ENCODE results near the gene COP1. TPM values are rescaled to one million over a fixed set of nuclear protein-coding genes. Genes with fewer than 3 reads are reported as not detected.
A peak's percentile ranks its signal among the peaks of the same experiment; 100 is the strongest.
"Not testable (repeated sequence)": the region's sequence is repeated elsewhere in the genome, so short reads cannot be mapped to it uniquely, and the experiment has no call there.

The COP1 gene
- polyA plus RNA-seq, 3 donors: 44.0 to 74.2 (median 68.6) TPM

DNA sequence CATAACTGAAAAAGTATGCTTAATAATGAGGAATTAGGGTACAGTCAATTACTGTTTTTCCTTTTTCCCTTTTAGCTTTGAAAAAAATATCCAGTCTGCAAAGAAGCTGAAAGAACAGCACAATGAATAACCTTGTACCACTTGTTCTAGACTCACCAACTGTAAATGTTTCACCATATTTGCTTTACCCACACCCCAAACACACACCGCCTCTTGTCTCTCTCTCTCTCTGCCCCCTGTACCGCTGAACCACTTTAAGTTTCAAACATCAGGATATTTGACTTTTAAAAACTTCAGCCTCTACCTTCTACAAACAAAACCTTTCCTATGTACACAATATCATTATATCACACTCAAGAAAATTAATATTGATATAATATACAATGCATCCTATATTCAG, 197.1 kb downstream of the COP1 start:
- Mint-ChIP-seq H3K27me3 (ENCODE audit: low read depth in 3 of 3) (peaks cover 0 to 2% (median 0%) of the 10 kb centered on the region in 3 donors), H3K36me3 (peaks cover 38% of the 10 kb centered on the region in 2 donors), H3K4me1 (no peaks in the 10 kb centered on the region), H3K27ac (no peak overlapping the region), H3K4me3 (no peak overlapping the region), H3K9me3 (peaks cover 11 to 37% (median 14%) of the 10 kb centered on the region in 7 donors)
- Histone ChIP-seq H4K20me1 (ENCODE audit: insufficient read depth, low read length) (peaks cover 16% of the 10 kb centered on the region), H3K4me3 (replicated peaks in 1 of 3; ENCODE audit: low read depth in 2 of 3, low read length in 3 of 3) (no peak overlapping the region), H3K9me3 (replicated peaks in 1 of 2; ENCODE audit: control insufficient read depth in 1 of 2, insufficient read depth in 1 of 2, low read length in 2 of 2) (peaks cover 0 to 5% of the 10 kb centered on the region in 2 donors), H3K36me3 (replicated peaks in 1 of 2; ENCODE audit: control insufficient read depth in 1 of 2, insufficient read depth in 2 of 2, low read length in 2 of 2) (peaks cover 41 to 66% of the 10 kb centered on the region in 2 donors), H3K79me2 (ENCODE audit: insufficient read depth, low read length) (no peaks in the 10 kb centered on the region), H3K4me2 (replicated peaks; ENCODE audit: extremely low read depth, low read length, poor library complexity, severe bottlenecking) (no peak overlapping the region), H3K27ac (ENCODE audit: low read depth in 1 of 2, low read length in 2 of 2) (no peak overlapping the region), H3K27me3 (ENCODE audit: control insufficient read depth in 2 of 2, insufficient read depth in 2 of 2, low read length in 2 of 2) (no peaks in the 10 kb centered on the region), H3K4me1 (ENCODE audit: control insufficient read depth in 1 of 2, insufficient read depth in 2 of 2, low read length in 2 of 2) (no peaks in the 10 kb centered on the region), H3K9ac (ENCODE audit: insufficient read depth, low read length, poor library complexity, severe bottlenecking) (no peak overlapping the region), H2AFZ (ENCODE audit: insufficient read depth, low read depth, low read length, poor library complexity, severe bottlenecking) (no peak overlapping the region)
- no peak for TF ChIP-seq CTCF (IDR thresholded peaks at IDR 0.05)
- 100% methylated on average over 2 of the region's 2 CpGs for WGBS (ENCODE audit: insufficient coverage)
- intact Hi-C loops (cut with micrococcal nuclease): no loop called here
- no peak for DNase-seq

DNA sequence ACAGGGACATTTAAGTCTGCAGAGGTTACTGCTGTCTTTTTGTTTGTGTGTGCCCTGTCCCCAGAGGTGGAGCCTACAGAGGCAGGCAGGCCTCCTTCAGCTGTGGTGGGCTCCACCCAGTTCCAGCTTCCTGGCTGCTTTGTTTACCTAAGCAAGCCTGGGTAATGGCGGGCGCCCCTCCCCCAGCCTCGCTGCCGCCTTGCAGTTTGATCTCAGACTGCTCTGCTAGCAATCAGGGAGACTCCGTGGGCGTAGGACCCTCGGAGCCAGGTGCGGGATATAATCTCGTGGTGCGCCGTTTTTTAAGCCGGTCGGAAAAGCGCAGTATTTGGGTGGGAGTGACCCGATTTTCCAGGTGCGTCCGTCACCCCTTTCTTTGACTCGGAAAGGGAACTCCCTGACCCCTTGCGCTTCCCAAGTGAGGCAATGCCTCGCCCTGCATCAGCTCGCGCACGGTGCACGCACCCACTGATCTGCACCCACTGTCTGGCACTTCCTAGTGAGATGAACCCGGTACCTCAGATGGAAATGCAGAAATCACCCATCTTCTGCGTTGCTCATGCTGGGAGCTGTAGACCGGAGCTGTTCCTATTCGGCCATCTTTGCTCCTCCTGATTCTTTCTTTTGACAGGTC, 199.2 kb downstream of the COP1 start:
- H3K9ac ChIP-seq (ENCODE audit: insufficient read depth, low read length, poor library complexity, severe bottlenecking); DNase-seq; H3K4me3 ChIP-seq (replicated peaks in 1 of 3; ENCODE audit: low read depth in 2 of 3, low read length in 3 of 3); H3K79me2 ChIP-seq (ENCODE audit: insufficient read depth, low read length); H3K4me3 Mint-ChIP-seq; H3K27me3 ChIP-seq (ENCODE audit: control insufficient read depth in 2 of 2, insufficient read depth in 2 of 2, low read length in 2 of 2); H2AFZ ChIP-seq (ENCODE audit: insufficient read depth, low read depth, low read length, poor library complexity, severe bottlenecking); H3K4me1 Mint-ChIP-seq; H3K4me2 ChIP-seq (replicated peaks; ENCODE audit: extremely low read depth, low read length, poor library complexity, severe bottlenecking); intact Hi-C loops (cut with micrococcal nuclease); H3K4me1 ChIP-seq (ENCODE audit: control insufficient read depth in 1 of 2, insufficient read depth in 2 of 2, low read length in 2 of 2); H3K27ac ChIP-seq (ENCODE audit: low read depth in 1 of 2, low read length in 2 of 2); H4K20me1 ChIP-seq (ENCODE audit: insufficient read depth, low read length); H3K27ac Mint-ChIP-seq; H3K9me3 ChIP-seq (replicated peaks in 1 of 2; ENCODE audit: control insufficient read depth in 1 of 2, insufficient read depth in 1 of 2, low read length in 2 of 2); H3K27me3 Mint-ChIP-seq (ENCODE audit: low read depth in 3 of 3): not testable (repeated sequence)
- H3K36me3 ChIP-seq (replicated peaks in 1 of 2; ENCODE audit: control insufficient read depth in 1 of 2, insufficient read depth in 2 of 2, low read length in 2 of 2): peaks cover 30 to 47% of the 10 kb centered on the region in 2 donors
- 99% methylated on average over 11 of the region's 28 CpGs for WGBS (ENCODE audit: insufficient coverage)
- H3K36me3 Mint-ChIP-seq: peaks cover 29 to 30% of the 10 kb centered on the region in 2 donors
- H3K9me3 Mint-ChIP-seq: peaks cover 12 to 40% (median 18%) of the 10 kb centered on the region in 7 donors

- no CpG with 5 or more reads among the region's 1 CpG for WGBS (ENCODE audit: insufficient coverage)
- H2AFZ ChIP-seq (ENCODE audit: insufficient read depth, low read depth, low read length, poor library complexity, severe bottlenecking); H3K4me1 Mint-ChIP-seq; H3K9ac ChIP-seq (ENCODE audit: insufficient read depth, low read length, poor library complexity, severe bottlenecking); H3K4me3 ChIP-seq (replicated peaks in 1 of 3; ENCODE audit: low read depth in 2 of 3, low read length in 3 of 3); intact Hi-C loops (cut with micrococcal nuclease); H3K4me2 ChIP-seq (replicated peaks; ENCODE audit: extremely low read depth, low read length, poor library complexity, severe bottlenecking); H4K20me1 ChIP-seq (ENCODE audit: insufficient read depth, low read length); DNase-seq; H3K27ac ChIP-seq (ENCODE audit: low read depth in 1 of 2, low read length in 2 of 2); H3K79me2 ChIP-seq (ENCODE audit: insufficient read depth, low read length); H3K4me1 ChIP-seq (ENCODE audit: control insufficient read depth in 1 of 2, insufficient read depth in 2 of 2, low read length in 2 of 2); H3K27me3 Mint-ChIP-seq (ENCODE audit: low read depth in 3 of 3); H3K4me3 Mint-ChIP-seq; H3K9me3 ChIP-seq (replicated peaks in 1 of 2; ENCODE audit: control insufficient read depth in 1 of 2, insufficient read depth in 1 of 2, low read length in 2 of 2); H3K27me3 ChIP-seq (ENCODE audit: control insufficient read depth in 2 of 2, insufficient read depth in 2 of 2, low read length in 2 of 2): not testable (repeated sequence)
- H3K36me3 ChIP-seq (replicated peaks in 1 of 2; ENCODE audit: control insufficient read depth in 1 of 2, insufficient read depth in 2 of 2, low read length in 2 of 2): peaks cover 2 to 11% of the 10 kb centered on the region in 2 donors
- Mint-ChIP-seq H3K27ac (peak overlapping the region in 2 of 7 donors; percentile 6 to 8), H3K9me3 (peaks cover 2 to 12% (median 7%) of the 10 kb centered on the region in 7 donors), H3K36me3 (peaks cover 21 to 39% of the 10 kb centered on the region in 2 donors)
These were observed 212.4 kb downstream of the COP1 start for GRCh38 chr1:175994660-175995059.

GRCh38 chr1:175992825-175993224, 214.3 kb downstream of the COP1 start:
- H3K4me3 Mint-ChIP-seq; H3K27me3 Mint-ChIP-seq (ENCODE audit: low read depth in 3 of 3); H3K9me3 ChIP-seq (replicated peaks in 1 of 2; ENCODE audit: control insufficient read depth in 1 of 2, insufficient read depth in 1 of 2, low read length in 2 of 2); H4K20me1 ChIP-seq (ENCODE audit: insufficient read depth, low read length); H3K27ac Mint-ChIP-seq; H3K27me3 ChIP-seq (ENCODE audit: control insufficient read depth in 2 of 2, insufficient read depth in 2 of 2, low read length in 2 of 2); H3K4me1 Mint-ChIP-seq; H3K27ac ChIP-seq (ENCODE audit: low read depth in 1 of 2, low read length in 2 of 2); H3K4me1 ChIP-seq (ENCODE audit: control insufficient read depth in 1 of 2, insufficient read depth in 2 of 2, low read length in 2 of 2); H3K4me2 ChIP-seq (replicated peaks; ENCODE audit: extremely low read depth, low read length, poor library complexity, severe bottlenecking); DNase-seq; H3K9ac ChIP-seq (ENCODE audit: insufficient read depth, low read length, poor library complexity, severe bottlenecking); H3K9me3 Mint-ChIP-seq; intact Hi-C loops (cut with micrococcal nuclease); H2AFZ ChIP-seq (ENCODE audit: insufficient read depth, low read depth, low read length, poor library complexity, severe bottlenecking); H3K79me2 ChIP-seq (ENCODE audit: insufficient read depth, low read length); H3K4me3 ChIP-seq (replicated peaks in 1 of 3; ENCODE audit: low read depth in 2 of 3, low read length in 3 of 3): not testable (repeated sequence)
- WGBS (ENCODE audit: insufficient coverage): 100% methylated on average over 1 of the region's 8 CpGs
- H3K36me3 Mint-ChIP-seq: peaks cover 36 to 55% of the 10 kb centered on the region in 2 donors
- peaks cover 16 to 29% of the 10 kb centered on the region in 2 donors for H3K36me3 ChIP-seq (replicated peaks in 1 of 2; ENCODE audit: control insufficient read depth in 1 of 2, insufficient read depth in 2 of 2, low read length in 2 of 2)

All from CD14-positive monocyte (primary cell).